HG03354 (cell line): Measurements from ENCODE around the gene AKAP17A.
"Not testable (repeated sequence)": the region's sequence is repeated elsewhere in the genome, so short reads cannot be mapped to it uniquely, and the experiment has no call there.

Experiments used
- ATAC-seq: cut with Tn5 transposase; IDR thresholded peaks from one replicate; pipeline ENCODE4 v1.9.1; 2021; ENCODE audit warnings: mild to moderate bottlenecking; ENCODE audit not compliant: unreplicated experiment, poor library complexity, severe bottlenecking

Gene AKAP17A, protein sequence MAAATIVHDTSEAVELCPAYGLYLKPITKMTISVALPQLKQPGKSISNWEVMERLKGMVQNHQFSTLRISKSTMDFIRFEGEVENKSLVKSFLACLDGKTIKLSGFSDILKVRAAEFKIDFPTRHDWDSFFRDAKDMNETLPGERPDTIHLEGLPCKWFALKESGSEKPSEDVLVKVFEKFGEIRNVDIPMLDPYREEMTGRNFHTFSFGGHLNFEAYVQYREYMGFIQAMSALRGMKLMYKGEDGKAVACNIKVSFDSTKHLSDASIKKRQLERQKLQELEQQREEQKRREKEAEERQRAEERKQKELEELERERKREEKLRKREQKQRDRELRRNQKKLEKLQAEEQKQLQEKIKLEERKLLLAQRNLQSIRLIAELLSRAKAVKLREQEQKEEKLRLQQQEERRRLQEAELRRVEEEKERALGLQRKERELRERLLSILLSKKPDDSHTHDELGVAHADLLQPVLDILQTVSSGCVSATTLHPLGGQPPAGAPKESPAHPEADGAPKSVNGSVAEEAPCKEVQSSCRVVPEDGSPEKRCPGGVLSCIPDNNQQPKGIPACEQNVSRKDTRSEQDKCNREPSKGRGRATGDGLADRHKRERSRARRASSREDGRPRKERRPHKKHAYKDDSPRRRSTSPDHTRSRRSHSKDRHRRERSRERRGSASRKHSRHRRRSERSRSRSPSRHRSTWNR

GRCh38 chrX:1591102-1591862 is at the start of gene AKAP17A:
TSS of gene AKAP17A (plus strand) at chrX:1591604. CDS start at chrX:1593463, 1,859 bp downstream.
- peak; percentile 86 for ATAC-seq

- no peak for ATAC-seq
These were observed 48.2 kb upstream of the AKAP17A start for GRCh38 chrX:1542994-1543725.

DNA sequence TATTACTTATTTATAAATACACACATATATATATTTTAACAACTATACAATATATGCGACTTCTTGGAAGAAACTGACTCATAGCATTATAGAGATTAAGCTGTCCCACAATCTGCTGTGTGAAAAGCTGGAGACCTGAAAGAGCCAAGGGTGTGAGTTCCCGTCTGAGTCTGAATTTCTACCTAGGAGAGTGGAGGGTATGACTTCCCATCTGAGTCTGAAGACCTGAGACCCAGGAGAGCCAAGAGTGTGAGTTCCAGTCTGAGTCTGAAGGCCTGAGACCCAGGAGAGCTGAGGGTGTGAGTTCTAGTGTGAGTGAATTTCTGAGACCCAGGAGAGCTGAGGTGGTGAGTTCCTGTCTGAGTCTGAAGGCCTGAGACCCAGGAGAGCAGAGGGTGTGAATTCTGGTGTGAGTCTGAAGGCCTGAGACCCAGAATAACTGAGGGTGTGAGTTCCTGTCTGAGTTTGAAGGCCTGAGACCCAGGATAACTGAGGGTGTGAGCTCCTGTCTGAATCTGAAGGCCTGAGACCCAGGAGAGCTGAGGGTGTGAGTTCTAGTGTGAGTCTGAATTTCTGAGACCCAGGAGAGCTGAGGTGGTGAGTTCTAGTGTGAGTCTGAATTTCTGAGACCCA is 45.5 kb upstream of the AKAP17A start:
- no peak for ATAC-seq

GRCh38 chrX:1546691-1547251 is 44.6 kb upstream of the AKAP17A start:
- no peak for ATAC-seq

DNA sequence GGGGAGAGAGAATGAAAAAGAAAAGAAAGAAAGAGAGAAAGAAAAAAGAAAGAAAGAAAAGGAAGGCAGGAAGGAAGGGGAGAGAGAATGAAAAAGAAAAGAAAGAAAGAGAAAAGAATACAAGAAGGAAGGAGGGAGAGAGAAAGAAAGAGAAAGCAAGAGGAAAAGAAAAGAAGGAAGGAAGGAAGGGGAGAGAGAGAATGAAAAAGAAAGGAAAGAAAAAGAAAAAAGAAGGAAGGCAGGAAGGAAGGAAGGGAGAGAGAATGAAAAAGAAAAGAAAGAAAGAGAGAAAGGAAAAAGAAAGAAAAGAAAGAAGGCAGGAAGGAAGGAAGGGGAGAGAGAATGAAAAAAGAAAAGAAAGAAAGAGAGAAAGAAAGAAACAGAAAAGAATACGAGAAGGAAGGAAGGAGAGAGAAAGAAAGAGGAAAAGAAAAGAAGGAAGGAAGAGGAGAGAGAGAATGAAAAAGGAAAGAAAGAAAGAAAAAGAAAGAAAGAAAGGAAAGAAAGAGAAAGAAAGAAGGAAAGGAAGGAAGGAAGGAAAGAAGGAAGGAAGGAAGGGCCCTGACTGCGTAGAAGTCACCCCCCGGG is 39.4 kb upstream of the AKAP17A start:
- no peak for ATAC-seq

DNA sequence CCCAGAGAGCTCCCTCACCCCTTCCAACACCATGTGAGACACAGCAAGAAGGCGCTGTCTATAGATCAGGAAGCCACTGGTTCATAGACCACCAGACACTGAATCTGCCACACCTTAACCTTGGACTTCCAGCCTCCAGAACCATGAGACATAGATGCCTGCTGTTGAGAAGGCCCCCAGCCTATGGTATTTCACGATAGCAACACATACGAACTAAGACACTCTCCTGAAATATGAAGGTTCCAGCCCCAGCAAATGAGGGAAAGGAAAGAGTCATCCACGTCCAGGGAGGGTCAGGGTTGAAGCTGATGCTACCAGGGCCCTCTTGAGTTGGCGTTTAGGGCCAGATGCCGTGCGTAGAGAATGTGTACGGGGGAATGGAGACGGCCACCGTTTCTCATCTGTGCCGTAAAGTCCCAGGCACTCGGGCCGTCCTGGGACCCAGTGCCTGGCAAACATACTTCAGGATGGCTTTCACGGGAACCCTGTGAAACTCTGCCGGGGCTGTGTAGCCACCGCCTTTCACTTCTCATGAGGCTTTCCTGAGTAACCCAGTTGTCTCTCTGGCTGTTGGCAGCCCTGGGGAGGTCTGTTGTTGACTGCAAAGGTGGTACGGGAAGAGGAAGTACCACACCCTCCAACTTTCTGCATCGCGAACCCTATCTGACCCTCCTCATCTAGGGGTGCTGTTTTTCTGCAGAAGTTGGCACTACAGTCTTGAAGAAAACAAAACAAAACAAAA is 36.8 kb upstream of the AKAP17A start:
- ATAC-seq: no peak

GRCh38 chrX:1555370-1555769 is 36.0 kb upstream of the AKAP17A start:
- no peak for ATAC-seq

DNA sequence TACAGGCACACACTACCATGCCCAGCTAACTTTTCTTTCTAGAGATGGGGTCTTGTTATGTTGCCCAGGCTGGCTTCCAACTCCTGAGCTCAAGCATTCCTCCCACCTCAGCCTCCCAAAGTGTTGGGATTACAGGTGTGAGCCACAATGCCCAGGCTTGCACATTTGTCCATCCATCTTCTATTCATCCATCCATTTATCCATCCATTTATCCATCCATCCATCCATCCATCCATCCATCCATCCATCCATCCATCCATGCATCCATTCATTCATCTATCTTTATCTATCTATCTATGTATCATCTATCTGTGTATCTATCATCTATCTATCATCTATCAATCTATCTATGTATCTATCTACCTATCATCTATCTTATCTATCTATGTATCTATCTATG is 34.0 kb upstream of the AKAP17A start:
- ATAC-seq: not testable (repeated sequence)

DNA sequence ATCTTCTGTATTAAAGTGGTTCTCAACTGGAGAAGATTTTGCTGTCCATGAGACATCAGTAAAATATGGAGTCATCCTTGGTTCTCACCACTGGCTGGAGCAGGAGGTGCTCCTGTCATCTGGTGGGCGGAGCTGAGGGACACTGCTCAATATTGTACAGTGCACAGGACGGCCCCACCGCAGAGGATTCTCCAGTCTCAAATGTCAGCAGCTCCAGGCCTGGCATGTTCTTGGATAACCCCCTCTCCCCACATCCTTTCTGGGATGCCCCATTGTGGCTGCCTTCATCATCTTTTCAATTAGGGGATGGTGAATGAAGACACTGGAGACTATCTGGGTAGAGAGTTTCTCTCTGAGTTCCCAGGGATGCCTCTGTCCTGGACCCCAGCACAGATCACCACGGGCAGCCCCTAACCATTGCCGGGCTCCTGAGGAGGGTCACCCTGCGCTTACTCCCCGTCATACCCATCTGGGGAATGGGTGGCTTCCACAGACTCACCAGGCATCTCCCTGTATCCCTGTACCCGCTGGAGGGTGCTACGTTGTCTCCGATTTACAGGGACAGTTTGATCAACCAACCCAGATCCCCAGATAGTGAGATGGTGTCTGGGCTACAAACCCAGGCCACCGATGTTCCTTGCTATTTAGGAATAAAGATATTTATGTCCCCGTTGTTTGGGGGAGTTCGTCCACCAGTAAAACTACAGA is 32.5 kb upstream of the AKAP17A start:
- no peak for ATAC-seq

GRCh38 chrX:1561164-1561563 is 30.2 kb upstream of the AKAP17A start:
- ATAC-seq: no peak

GRCh38 chrX:1564077-1564476 is 27.3 kb upstream of the AKAP17A start:
- ATAC-seq: not testable (repeated sequence)

DNA sequence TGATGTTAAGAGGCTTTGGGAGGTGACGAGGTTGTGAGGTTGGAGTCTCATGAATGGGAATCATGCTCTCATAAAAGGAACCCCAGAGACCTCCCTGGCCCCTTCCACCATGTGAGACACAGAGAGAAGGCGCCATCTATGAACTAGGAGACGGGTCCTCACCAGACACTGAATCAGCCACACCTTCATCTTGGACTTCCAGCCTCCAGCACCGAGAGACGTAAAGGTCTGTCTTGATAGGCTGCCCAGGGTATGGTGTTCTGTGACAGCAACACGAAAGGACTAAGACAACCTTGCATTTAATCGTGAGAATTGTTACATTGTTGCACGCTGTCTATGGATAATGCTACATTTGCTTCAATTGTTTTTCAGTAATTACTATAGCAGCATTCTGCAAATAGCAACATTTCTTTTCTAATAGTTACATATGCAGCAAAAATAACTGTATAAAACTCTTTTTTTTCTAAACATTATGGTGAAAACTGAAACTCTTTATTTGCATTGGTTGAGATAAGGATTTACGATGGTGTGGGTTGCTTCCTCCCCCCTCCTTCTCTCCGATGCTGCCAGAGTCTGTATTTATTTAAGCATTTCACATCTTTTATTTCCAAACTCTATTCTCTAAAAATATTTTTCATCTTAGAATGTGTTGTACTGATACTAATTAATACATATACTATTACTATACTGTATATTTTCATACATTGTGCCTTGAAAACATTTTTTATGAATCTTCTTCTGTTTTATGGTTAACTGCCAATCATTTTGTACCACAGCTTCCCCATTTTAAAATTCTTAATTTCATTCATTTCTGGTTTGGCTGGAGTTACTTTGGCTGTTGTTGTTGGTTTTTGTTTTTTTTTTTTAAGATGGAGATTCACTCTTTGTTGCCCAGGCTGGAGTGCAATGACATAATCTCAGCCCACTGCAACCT is 26.4 kb upstream of the AKAP17A start:
- ATAC-seq: peak; percentile 71

DNA sequence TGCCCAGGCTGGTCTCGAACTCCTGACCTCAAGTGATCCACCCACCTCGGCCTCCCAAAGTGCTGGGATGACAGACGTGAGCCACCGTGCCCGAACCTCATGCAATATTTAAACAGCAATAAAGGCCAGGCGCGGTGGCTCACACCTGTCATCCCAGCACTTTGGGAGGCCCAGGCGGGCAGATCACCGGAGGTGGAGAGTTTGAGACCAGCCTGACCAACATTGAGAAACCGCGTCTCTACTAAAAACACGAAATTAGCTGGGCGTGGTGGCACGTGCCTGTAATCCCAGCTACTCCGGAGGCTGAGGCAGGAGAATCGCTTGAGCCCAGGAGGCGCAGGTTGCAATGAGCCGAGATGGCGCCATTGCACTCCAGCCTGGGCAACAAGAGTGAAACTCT is 17.2 kb upstream of the AKAP17A start:
- not testable (repeated sequence) for ATAC-seq

DNA sequence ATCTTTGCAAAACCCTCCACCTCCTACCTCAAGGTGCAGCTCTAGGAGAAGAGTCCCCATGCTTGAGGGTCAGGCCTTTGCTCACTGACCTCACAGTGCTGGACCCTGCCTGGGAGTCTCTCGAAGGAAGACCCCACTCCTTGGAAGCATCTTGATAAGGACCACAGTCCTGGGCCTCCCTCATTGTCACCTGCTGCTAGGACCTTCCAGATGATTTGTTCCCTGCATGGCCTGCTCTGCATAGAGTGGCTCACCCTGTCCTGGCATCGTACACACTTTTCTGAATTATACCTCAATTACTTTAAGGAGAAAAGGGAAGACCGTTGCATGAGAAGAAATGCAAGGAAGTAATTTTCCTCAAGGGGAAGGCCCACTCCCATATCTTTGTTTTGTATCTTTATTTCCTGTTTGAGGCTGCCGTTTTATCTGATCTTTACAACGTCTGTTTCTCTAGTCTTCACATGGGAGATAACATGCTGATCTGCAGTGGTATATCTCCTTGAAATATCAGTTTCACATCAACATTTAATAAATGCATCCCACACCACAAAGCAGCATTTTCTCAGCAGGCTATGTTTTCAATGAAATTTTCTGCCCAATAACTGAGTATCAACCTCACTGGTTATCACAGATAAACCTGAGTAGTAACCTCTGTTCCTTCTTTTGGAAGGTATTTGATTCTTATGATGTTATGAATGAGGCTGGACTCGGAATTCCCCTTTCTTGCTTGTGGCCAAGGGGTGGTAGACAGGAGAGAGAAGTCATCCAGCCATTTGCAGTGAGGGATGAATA is 15.0 kb upstream of the AKAP17A start:
- ATAC-seq: no peak

GRCh38 chrX:1577845-1578244 is 13.6 kb upstream of the AKAP17A start:
- ATAC-seq: no peak
